Measurements from ENCODE around the gene GSC2. TPM values are rescaled to one million over a fixed set of nuclear protein-coding genes. Genes with fewer than 3 reads are reported as not detected.

Gene GSC2
- total and polyA plus RNA-seq, 2 of the 8 experiments (the other 6 are each of a cell fraction or from before 2014, with no cell fraction given) = 0.17 to 0.48 TPM

- Histone ChIP-seq H3K18ac (ENCODE audit: extremely low read depth, low read length) (no peak overlapping the region), H3K56ac (replicated peaks; ENCODE audit: insufficient read length, low read depth, low read length) (no peak overlapping the region), H2AK5ac (ENCODE audit: low read depth, low read length) (no peak overlapping the region), H3K79me2 (ENCODE audit: control insufficient read depth in 1 of 2, insufficient read depth in 2 of 2, low read length in 2 of 2) (peaks cover 0 to 17% of the 10 kb centered on the region in 2 experiments; a peak in 3 of 4 replicates), H3K27ac (ENCODE audit: low read depth, low read length) (no peak overlapping the region), H4K20me1 (replicated peaks in 1 of 2; ENCODE audit: control insufficient read depth in 1 of 2, insufficient read depth in 2 of 2, low read length in 2 of 2) (peaks cover 9 to 13% of the 10 kb centered on the region in 2 experiments), H3K4me3 (ENCODE audit: extremely low read depth in 1 of 4, insufficient read depth in 2 of 4, low read depth in 3 of 4, low read length in 4 of 4) (no peak overlapping the region), H2BK120ac (replicated peaks; ENCODE audit: low read depth, low read length) (no peak overlapping the region), H2BK5ac (ENCODE audit: low read depth, low read length) (no peak overlapping the region), H3K4me2 (ENCODE audit: insufficient read depth in 1 of 2, low read depth in 2 of 2, low read length in 2 of 2) (no peak overlapping the region), H2BK15ac (ENCODE audit: low read length) (no peak overlapping the region), H3K4ac (replicated peaks; ENCODE audit: insufficient read length, low read depth, low read length) (no peak overlapping the region), H3K9ac (replicated peaks in 1 of 4; ENCODE audit: extremely low read depth in 1 of 4, low read depth in 3 of 4, low read length in 3 of 4) (no peak overlapping the region), H2BK12ac (ENCODE audit: low read depth, low read length) (no peak overlapping the region), H3K14ac (ENCODE audit: insufficient read length) (no peak overlapping the region), H4K5ac (ENCODE audit: insufficient read length, low read depth, low read length) (no peak overlapping the region), H3K79me1 (ENCODE audit: low read depth, low read length) (peaks cover 9% of the 10 kb centered on the region), H2AFZ (ENCODE audit: low read length) (no peak overlapping the region), H3K23me2 (ENCODE audit: low read depth, low read length) (peaks cover 9% of the 10 kb centered on the region), H3K9me3 (ENCODE audit: insufficient read depth in 2 of 2, low read depth in 1 of 2, low read length in 1 of 2) (no peaks in the 10 kb centered on the region), H4K8ac (ENCODE audit: extremely low read depth, insufficient read depth, low read length) (no peak overlapping the region), H3K4me1 (replicated peaks in 1 of 4; ENCODE audit: control insufficient read depth in 3 of 4, insufficient read depth in 4 of 4, low read length in 3 of 4) (peaks cover 0 to 9% (median 6%) of the 10 kb centered on the region in 4 experiments; a peak in 5 of 7 replicates), H3K23ac (ENCODE audit: insufficient read length) (no peak overlapping the region), H3K36me3 (ENCODE audit: control insufficient read depth in 2 of 4, insufficient read depth in 4 of 4, low read length in 3 of 4) (no peaks in the 10 kb centered on the region; a peak in 1 of 8 replicates), H3K27me3 (replicated peaks in 1 of 4; ENCODE audit: control insufficient read depth in 3 of 4, extremely low read depth in 1 of 4, insufficient read depth in 3 of 4, low read length in 3 of 4) (0 out of 7 replicates have a peak, but pooled peaks cover 0 to 2% (median 0%) of the 10 kb centered on the region in 4 experiments), H2BK20ac (ENCODE audit: low read length) (no peak overlapping the region; the same call in 1 of the 2 replicates), H4K91ac (replicated peaks; ENCODE audit: insufficient read length, low read length) (no peak overlapping the region)
- POLR2A ChIA-PET (ENCODE audit: partially characterized antibody) = no interaction called here
- TF ChIP-seq TCF12 (IDR thresholded peaks at IDR 0.05; ENCODE audit: low read depth, low read length) = no peak
- DNase-seq (ENCODE audit: low read depth in 1 of 2, low spot score in 2 of 2) (no peak), FAIRE-seq (no peak)
- CTCF ChIA-PET (ENCODE audit: partially characterized antibody) = interaction anchor here (1.1 to 1.9 kb wide), 3 partner anchors 19 to 350 kb away, joined by 3 to 6 read pairs (median 3); partner anchors contain the start of gene ESS2
- WGBS, 2 experiments (ENCODE audit: extremely low coverage in 1 of 2, insufficient coverage in 1 of 2, insufficient read length in 1 of 2, insufficient replicate concordance in 2 of 2, low coverage in 1 of 2, low lambda C conversion rate in 2 of 2, missing lambda C conversion rate in 1 of 2) = 94% methylated on average over 11 of the region's 11 CpGs; no CpG with 5 or more reads in 1 of the 2 experiments
Observed at GRCh38 chr22:19125011-19125410, 25.1 kb downstream of the GSC2 start.

All from H1 (cell line).